GM23338 (cell line): ENCODE data around the gene TP53I13. TPM values are rescaled to one million over a fixed set of nuclear protein-coding genes. Genes with fewer than 3 reads are reported as not detected.

ENCODE experiments used
- ATAC-seq: fragments of 200-7000 bp; cut with Tn5 transposase; 3 replicates; pipeline ENCODE4 v1.9.1; 2020
- DNase-seq: peaks from one replicate; pipeline ENCODE4 v3.0.0-alpha.2; 2015; ENCODE audit warnings: low spot score
- H2AFZ ChIP-seq: fragments of 200-600 bp; sonication (generic); 2 replicates; pipeline ENCODE4 v1.8.0; 2016; ENCODE audit warnings: antibody characterized with exemption, mild to moderate bottlenecking, moderate library complexity
- H3F3A ChIP-seq: fragments of 200-600 bp; sonication (generic); replicated peaks from 2 replicates; pipeline ENCODE4 v1.8.0; 2017; ENCODE audit warnings: antibody characterized with exemption, mixed run types, low read depth
- H3K27ac ChIP-seq: fragments of 200-600 bp; sonication (generic); 2 replicates; pipeline ENCODE4 v1.6.1; 2016; ENCODE audit warnings: low read depth
- H3K27me3 ChIP-seq: fragments of 200-600 bp; sonication (generic); 2 replicates; pipeline ENCODE4 v1.8.0; 2016; ENCODE audit warnings: mild to moderate bottlenecking, mixed run types, moderate library complexity; ENCODE audit not compliant: insufficient read depth
- H3K36me3 ChIP-seq: fragments of 200-600 bp; sonication (generic); 2 replicates; pipeline ENCODE4 v1.8.0; 2016; ENCODE audit warnings: mild to moderate bottlenecking; ENCODE audit not compliant: insufficient read depth
- H3K4me1 ChIP-seq: fragments of 200-600 bp; sonication (generic); 2 replicates; pipeline ENCODE4 v1.8.0; 2016; ENCODE audit warnings: mild to moderate bottlenecking, moderate library complexity; ENCODE audit not compliant: insufficient read depth
- H3K4me2 ChIP-seq: fragments of 200-600 bp; sonication (generic); 2 replicates; pipeline ENCODE4 v1.7.1; 2017; ENCODE audit warnings: mixed run types
- H3K4me3 ChIP-seq: fragments of 200-600 bp; sonication (generic); 2 replicates; pipeline ENCODE4 v1.6.1; 2016; ENCODE audit warnings: mixed run types
- H3K79me2 ChIP-seq: fragments of 200-600 bp; sonication (generic); replicated peaks from 2 replicates; pipeline ENCODE4 v1.8.0; 2017; ENCODE audit warnings: mild to moderate bottlenecking; ENCODE audit not compliant: insufficient read depth
- H3K9me2 ChIP-seq: fragments of 200-600 bp; sonication (generic); 2 replicates; pipeline ENCODE4 v1.8.0; 2017; ENCODE audit not compliant: insufficient read depth
- H4K20me1 ChIP-seq: fragments of 200-600 bp; sonication (generic); replicated peaks from 2 replicates; pipeline ENCODE4 v1.8.0; 2017; ENCODE audit warnings: mild to moderate bottlenecking; ENCODE audit not compliant: insufficient read depth
- H3K27ac Mint-ChIP-seq: 2 replicates; pipeline ENCODE4 v1.8.0; 2020; ENCODE audit warnings: inconsistent platforms, mild to moderate bottlenecking, moderate library complexity, mixed read lengths
- H3K27me3 Mint-ChIP-seq: 3 replicates; pipeline ENCODE4 v1.8.0; 2022; ENCODE audit warnings: low read depth, mild to moderate bottlenecking, moderate library complexity, mixed read lengths, inconsistent platforms; ENCODE audit not compliant: insufficient read depth, poor library complexity
- H3K36me3 Mint-ChIP-seq: 3 replicates; pipeline ENCODE4 v1.8.0; 2021; ENCODE audit warnings: low read depth, mild to moderate bottlenecking, inconsistent platforms, moderate library complexity, mixed read lengths
- H3K4me1 Mint-ChIP-seq: 3 replicates; pipeline ENCODE4 v1.8.0; 2020; ENCODE audit warnings: mild to moderate bottlenecking, inconsistent platforms, mixed read lengths
- H3K4me3 Mint-ChIP-seq: 3 replicates; pipeline ENCODE4 v1.8.0; 2021; ENCODE audit warnings: moderate library complexity, mild to moderate bottlenecking, inconsistent platforms, mixed read lengths
- H3K9me3 Mint-ChIP-seq: 3 replicates; pipeline ENCODE4 v1.8.0; 2020; ENCODE audit warnings: moderate library complexity, mild to moderate bottlenecking, inconsistent platforms, mixed read lengths
- CREB1 ChIP-seq: fragments of 250-450 bp; sonication (Bioruptor Pico); IDR thresholded peaks from 2 replicates; pipeline ENCODE4 v1.5.0; 2020; ENCODE audit warnings: low read depth, mild to moderate bottlenecking, moderate library complexity
- EZH2 ChIP-seq: fragments of 200-600 bp; sonication (generic); IDR thresholded peaks from one replicate; pipeline ENCODE4 v1.8.0; 2017; ENCODE audit warnings: antibody characterized with exemption, mild to moderate bottlenecking, low read depth; ENCODE audit not compliant: unreplicated experiment
- EZH2phosphoT487 ChIP-seq: fragments of 200-600 bp; sonication (generic); IDR thresholded peaks from one replicate; pipeline ENCODE4 v1.8.1; 2018; ENCODE audit warnings: antibody characterized with exemption; ENCODE audit not compliant: unreplicated experiment
- JUNB ChIP-seq: IDR thresholded peaks from one replicate; pipeline ENCODE4 v1.6.1; 2016; ENCODE audit warnings: antibody characterized with exemption; ENCODE audit not compliant: unreplicated experiment
- NANOG ChIP-seq: IDR thresholded peaks from 2 replicates; pipeline ENCODE4 v1.6.1; 2016; ENCODE audit warnings: antibody characterized with exemption, borderline replicate concordance
- POLR2AphosphoS5 ChIP-seq: IDR thresholded peaks from 2 replicates; pipeline ENCODE4 v1.6.1; 2016; ENCODE audit warnings: antibody characterized with exemption, low read depth
- REST ChIP-seq: IDR thresholded peaks from one replicate; pipeline ENCODE4 v1.6.1; 2018; ENCODE audit warnings: antibody characterized with exemption; ENCODE audit not compliant: unreplicated experiment
- STAT1 ChIP-seq: IDR thresholded peaks from one replicate; pipeline ENCODE4 v1.6.1; 2016; ENCODE audit warnings: antibody characterized with exemption; ENCODE audit not compliant: unreplicated experiment
- ZNF114 ChIP-seq: fragments of 250-450 bp; sonication (Bioruptor Pico); IDR thresholded peaks from 2 replicates; pipeline ENCODE4 v1.5.0; 2020; ENCODE audit warnings: mild to moderate bottlenecking, moderate library complexity
- ZNF331 ChIP-seq: fragments of 250-450 bp; sonication (Bioruptor Pico); IDR thresholded peaks from 2 replicates; pipeline ENCODE4 v1.5.0; 2020; ENCODE audit warnings: low read depth, mild to moderate bottlenecking, moderate library complexity
- ZNF462 ChIP-seq: fragments of 250-450 bp; sonication (Bioruptor Pico); IDR thresholded peaks from 2 replicates; pipeline ENCODE4 v1.5.0; 2020; ENCODE audit warnings: mild to moderate bottlenecking, moderate library complexity
- polyA plus RNA-seq: library from polyadenylated mRNA; unstranded; fragments of >200 nt; fragmentation: Nextera tagmentation; extraction: Ambion mirVana; gene quantifications from 2 replicates; pipeline ENCODE4 v1.2.1, GENCODE V29; 2016
- total RNA-seq: library from RNA; depleted of rRNA; stranded (reverse); fragments of >200 nt; shearing (Covaris generic); gene quantifications from 2 replicates; pipeline ENCODE4 v1.2.3, GENCODE V29; 2014
- TF ChIP-seq, protein P1 (sequence below): IDR thresholded peaks from 2 replicates; pipeline ENCODE4 v1.6.1; 2016; ENCODE audit warnings: antibody characterized with exemption
- TF ChIP-seq, protein P2 (sequence below), 2 experiments: fragments of 200-600 bp in 1 of 2; sonication (generic) in 1 of 2; conservative IDR thresholded peaks; 2 replicates each; pipeline versions ENCODE4 v1.5.1 to v1.6.1; 2016 to 2017; ENCODE audit warnings: antibody characterized with exemption in 2 of 2, low read depth in 2 of 2, mild to moderate bottlenecking in 2 of 2, moderate library complexity in 1 of 2

The TP53I13 gene
- total and polyA plus RNA-seq, 2 experiments from 2014 or later: 21.0 to 38.9 TPM

DNA sequence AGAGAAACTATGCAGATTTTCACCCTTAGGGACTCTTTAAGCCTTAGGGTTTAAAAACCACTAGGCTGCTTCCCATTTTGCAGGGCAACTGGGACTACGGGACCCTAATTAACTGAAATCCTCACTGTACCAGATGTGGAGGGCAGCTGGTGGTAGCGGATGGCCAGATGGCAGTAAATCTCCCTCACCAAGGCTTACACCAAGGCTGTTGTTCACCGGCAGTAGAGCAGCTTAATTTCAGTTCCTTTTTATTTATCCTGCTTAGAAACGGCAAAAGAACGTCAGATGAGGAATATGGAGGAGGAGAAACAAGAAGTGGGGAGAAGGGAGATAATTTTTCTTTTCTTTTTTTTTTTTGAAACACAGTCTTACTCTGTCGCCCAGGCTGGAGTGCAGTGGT, 8.2 kb upstream of the TP53I13 start:
- Histone ChIP-seq H3K79me2 (no peaks in the 10 kb centered on the region), H3K36me3 (no peaks in the 10 kb centered on the region), H2AFZ (no peak overlapping the region), H3K9me2 (no peaks in the 10 kb centered on the region), H3K4me3 (no peak overlapping the region), H3K4me1 (peaks cover under 1% of the 10 kb centered on the region; the same call in 1 of the 2 replicates), H3K27ac (no peak overlapping the region), H4K20me1 (peaks cover 6% of the 10 kb centered on the region), H3K27me3 (peaks cover 16% of the 10 kb centered on the region), H3K4me2 (no peak overlapping the region), H3F3A (no peaks in the 10 kb centered on the region; the same call in 1 of the 2 replicates)
- Mint-ChIP-seq H3K27me3 (peaks cover 22% of the 10 kb centered on the region), H3K4me1 (peaks cover 2% of the 10 kb centered on the region; the same call in 1 of the 3 replicates), H3K9me3 (no peaks in the 10 kb centered on the region), H3K36me3 (no peaks in the 10 kb centered on the region; the same call in 2 of the 3 replicates), H3K27ac (no peak overlapping the region), H3K4me3 (no peak overlapping the region)
- TF ChIP-seq CREB1 (CRISPR knock-in tag): no peak
- TF ChIP-seq ZNF114 (CRISPR knock-in tag): no peak
- no peak for TF ChIP-seq ZNF462 (CRISPR knock-in tag)
- no peak for TF ChIP-seq JUNB
- no peak for TF ChIP-seq NANOG
- TF ChIP-seq EZH2: no peak
- TF ChIP-seq ZNF331 (CRISPR knock-in tag): no peak
- TF ChIP-seq EZH2phosphoT487: no peak
- no peak for TF ChIP-seq STAT1
- no peak for TF ChIP-seq POLR2AphosphoS5
- no peak for TF ChIP-seq REST
- TF ChIP-seq, protein P1, sequence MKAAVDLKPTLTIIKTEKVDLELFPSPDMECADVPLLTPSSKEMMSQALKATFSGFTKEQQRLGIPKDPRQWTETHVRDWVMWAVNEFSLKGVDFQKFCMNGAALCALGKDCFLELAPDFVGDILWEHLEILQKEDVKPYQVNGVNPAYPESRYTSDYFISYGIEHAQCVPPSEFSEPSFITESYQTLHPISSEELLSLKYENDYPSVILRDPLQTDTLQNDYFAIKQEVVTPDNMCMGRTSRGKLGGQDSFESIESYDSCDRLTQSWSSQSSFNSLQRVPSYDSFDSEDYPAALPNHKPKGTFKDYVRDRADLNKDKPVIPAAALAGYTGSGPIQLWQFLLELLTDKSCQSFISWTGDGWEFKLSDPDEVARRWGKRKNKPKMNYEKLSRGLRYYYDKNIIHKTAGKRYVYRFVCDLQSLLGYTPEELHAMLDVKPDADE: no peak
- TF ChIP-seq, protein P2, sequence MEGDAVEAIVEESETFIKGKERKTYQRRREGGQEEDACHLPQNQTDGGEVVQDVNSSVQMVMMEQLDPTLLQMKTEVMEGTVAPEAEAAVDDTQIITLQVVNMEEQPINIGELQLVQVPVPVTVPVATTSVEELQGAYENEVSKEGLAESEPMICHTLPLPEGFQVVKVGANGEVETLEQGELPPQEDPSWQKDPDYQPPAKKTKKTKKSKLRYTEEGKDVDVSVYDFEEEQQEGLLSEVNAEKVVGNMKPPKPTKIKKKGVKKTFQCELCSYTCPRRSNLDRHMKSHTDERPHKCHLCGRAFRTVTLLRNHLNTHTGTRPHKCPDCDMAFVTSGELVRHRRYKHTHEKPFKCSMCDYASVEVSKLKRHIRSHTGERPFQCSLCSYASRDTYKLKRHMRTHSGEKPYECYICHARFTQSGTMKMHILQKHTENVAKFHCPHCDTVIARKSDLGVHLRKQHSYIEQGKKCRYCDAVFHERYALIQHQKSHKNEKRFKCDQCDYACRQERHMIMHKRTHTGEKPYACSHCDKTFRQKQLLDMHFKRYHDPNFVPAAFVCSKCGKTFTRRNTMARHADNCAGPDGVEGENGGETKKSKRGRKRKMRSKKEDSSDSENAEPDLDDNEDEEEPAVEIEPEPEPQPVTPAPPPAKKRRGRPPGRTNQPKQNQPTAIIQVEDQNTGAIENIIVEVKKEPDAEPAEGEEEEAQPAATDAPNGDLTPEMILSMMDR (conservative IDR thresholded peaks at IDR 0.05; ENCODE audit: low read depth in 2 of 2): no peak
- no peak for DNase-seq
- no peak for ATAC-seq
